Gastrocnemius medialis (tissue), 4 donors: ENCODE measurements around the gene PIK3CA.

Source experiments
- POLR2A ChIP-seq, 2 donors: fragments of 450-650 bp; IDR thresholded peaks; one replicate each; pipeline ENCODE4 v1.6.1; 2017; ENCODE audit warnings: antibody characterized with exemption in 2 of 2, mild to moderate bottlenecking in 2 of 2, moderate library complexity in 2 of 2
- TF ChIP-seq, protein P1 (sequence below), 5 experiments: fragments of 450-650 bp in 3 of 5; fragments of 200-600 bp in 2 of 5; sonication (generic) in 2 of 5; IDR thresholded peaks in 4 of 5; conservative IDR thresholded peaks in 1 of 5; 1 replicate in 4 of 5; 2 replicates in 1 of 5; pipeline ENCODE4 v1.5.1; 2016 to 2019; ENCODE audit warnings: antibody characterized with exemption in 5 of 5, mild to moderate bottlenecking in 3 of 5, moderate library complexity in 3 of 5

DNA sequence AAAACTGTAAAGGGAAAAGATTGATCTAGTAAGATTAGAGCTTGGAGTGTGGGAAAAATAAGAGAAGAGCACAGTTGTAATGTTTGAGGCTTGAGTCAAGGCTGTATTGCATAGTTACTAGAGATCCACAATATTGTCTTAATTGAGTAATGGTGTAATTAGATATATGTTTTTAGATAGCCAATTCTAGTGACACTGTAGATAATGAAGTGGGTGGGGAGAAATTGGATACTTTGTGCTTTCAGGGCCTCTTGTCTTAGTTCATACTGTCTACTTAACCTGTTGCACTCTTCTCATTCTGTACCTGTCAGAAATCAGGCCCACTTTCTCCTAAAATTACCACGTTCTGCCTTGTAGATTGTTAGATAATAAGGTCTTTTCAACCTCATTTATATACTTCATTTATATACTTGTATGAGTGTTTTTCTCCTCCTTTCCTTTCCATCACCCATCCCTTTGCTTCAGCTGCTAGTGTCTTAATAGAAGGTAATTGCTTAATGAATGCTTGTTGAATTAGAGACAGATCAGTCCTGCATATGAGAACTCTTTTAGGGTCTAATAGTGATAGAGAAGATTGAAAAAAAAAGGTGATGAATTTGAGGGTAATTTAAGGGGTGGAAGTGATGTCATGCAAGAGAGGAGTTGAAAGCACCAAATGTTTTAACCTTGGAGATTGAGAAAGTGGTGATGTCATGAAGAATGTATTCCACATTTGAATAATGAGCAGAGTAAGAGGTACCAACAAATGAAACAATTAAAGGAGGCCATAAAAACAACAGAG lies 32.0 kb downstream of the PIK3CA start:
- TF ChIP-seq, protein P1, sequence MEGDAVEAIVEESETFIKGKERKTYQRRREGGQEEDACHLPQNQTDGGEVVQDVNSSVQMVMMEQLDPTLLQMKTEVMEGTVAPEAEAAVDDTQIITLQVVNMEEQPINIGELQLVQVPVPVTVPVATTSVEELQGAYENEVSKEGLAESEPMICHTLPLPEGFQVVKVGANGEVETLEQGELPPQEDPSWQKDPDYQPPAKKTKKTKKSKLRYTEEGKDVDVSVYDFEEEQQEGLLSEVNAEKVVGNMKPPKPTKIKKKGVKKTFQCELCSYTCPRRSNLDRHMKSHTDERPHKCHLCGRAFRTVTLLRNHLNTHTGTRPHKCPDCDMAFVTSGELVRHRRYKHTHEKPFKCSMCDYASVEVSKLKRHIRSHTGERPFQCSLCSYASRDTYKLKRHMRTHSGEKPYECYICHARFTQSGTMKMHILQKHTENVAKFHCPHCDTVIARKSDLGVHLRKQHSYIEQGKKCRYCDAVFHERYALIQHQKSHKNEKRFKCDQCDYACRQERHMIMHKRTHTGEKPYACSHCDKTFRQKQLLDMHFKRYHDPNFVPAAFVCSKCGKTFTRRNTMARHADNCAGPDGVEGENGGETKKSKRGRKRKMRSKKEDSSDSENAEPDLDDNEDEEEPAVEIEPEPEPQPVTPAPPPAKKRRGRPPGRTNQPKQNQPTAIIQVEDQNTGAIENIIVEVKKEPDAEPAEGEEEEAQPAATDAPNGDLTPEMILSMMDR (IDR thresholded peaks at IDR 0.05 in 4 of 5, conservative IDR thresholded peaks at IDR 0.05 in 1 of 5): no peak
- TF ChIP-seq POLR2A (IDR thresholded peaks at IDR 0.05): no peak
